NCI-H1930 (cell line): ENCODE data around the gene SPRR3.
"Not testable (repeated sequence)": the region's sequence is repeated elsewhere in the genome, so short reads cannot be mapped to it uniquely, and the experiment has no call there.

Experiments
- DNase-seq, 2 experiments: peaks; one replicate each; lab custom pipeline; 2025; lab: John Stamatoyannopoulos, UW

SPRR3 gene

DNA sequence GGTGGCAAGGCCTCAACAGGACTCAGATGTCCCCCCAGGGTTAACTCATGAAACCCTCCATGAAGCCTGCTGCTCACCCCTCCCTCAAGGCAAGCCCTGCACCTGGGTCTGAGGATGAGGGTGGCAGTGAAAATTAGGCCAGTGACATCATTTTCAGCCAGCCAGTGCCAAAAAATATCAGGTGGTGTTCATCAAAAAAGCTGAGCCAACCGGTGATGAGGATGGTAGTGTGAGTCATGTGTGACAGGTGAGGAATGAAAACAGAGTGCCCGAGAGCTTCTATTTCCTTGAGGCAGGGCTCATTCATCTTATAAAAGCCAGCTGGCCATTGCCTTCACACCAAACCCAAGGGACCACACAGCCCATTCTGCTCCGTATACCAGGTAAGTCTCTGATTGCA, 17.8 kb upstream of the SPRR3 start, which contains the start of gene SPRR1A:
TSS of gene SPRR1A (plus strand) at position 339 of the 400 bp plus-strand sequence. CDS start 1,150 bp downstream, outside the sequence.
- DNase-seq, result no peak

DNA sequence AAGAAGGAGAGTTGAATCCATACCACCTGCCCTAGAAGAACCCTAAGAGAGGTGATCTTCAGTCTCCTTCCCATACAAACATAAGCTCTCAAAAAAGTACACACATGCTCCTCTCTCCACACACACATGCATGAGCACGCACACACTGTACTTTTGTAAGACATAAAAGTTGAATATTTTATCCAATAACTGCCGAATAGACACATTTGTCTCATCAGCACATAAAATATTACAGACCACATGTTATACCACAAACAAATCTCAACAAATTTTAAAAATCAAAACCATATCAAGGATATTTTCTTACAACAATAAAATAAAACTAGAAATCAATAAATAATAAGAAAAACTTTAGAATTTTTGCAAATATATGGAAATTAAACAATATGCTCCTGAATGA, 15.0 kb upstream of the SPRR3 start:
- DNase-seq, result no peak

DNA sequence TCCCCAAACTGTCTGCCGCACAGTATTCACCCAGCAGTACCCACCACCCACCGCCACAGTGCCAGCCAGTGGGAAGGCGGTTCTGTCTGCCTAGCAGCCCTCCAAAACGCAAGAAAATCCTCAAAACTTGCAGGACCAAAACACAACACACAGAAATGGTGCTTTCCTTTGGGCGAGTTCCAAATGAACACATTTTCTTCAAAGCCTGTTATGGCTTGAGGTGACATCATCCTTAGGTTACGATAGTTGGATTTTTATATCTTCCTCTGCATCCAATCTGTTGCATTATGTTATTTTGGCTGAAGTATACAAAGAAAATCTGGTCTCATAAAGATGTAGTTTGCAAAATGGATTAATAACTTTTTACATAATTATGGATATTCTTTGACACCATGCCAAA, 8.4 kb upstream of the SPRR3 start:
- DNase-seq, result no peak

DNA sequence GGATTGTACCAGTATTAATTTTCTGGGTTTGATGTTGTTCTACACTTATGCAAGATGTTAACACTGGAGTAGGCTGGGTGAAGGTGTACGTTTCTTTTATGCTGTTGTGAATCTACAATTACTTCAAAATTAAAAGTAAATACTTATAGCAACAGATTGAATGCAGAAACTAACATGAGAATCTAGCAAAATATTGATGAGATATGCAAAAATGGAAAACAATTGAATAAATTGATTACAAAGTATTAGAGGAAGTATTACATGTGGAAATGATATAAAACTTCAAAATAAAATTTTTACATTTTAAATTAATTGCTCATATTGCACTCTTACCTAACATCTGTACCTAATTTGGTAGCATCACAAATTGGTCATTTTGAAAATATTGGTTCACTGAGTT, 5.7 kb upstream of the SPRR3 start:
- DNase-seq, result no peak

DNA sequence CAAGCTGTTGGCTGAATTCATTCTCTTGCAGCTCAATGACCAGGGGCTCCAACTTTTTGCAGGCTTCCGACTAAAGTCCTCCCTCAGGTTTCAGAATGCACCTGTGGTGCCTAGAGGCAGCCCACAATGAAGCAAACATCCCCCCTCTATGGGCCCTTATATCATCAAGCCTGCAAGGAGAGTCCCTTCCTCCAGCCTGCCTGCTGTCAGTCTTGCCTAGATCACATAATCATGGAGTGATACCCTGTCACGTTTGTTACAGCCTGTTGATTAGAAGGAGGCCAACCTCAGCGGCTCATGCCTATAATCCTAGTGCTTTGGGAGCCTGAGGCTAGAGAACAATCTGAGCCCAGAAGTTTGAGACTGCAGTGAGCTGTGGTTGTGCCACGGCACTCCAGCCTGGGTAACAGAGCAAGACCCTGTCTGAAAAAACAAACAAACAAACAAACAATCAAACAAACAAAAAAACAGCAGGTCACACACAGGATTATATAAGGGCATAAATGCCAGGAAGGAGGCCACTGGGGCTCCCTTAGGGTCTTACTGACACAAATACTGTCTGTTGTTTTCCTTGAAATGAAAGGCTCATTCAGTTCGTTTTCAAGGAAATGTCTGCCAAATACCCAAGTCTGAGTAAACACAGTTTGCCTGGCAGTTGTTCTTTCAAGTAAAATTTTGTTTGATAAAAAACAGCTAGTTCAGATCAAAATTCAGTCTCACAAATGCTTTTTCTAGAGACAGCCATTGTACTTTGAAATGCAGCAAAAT, 4.7 kb upstream of the SPRR3 start:
- DNase-seq, result no peak

DNA sequence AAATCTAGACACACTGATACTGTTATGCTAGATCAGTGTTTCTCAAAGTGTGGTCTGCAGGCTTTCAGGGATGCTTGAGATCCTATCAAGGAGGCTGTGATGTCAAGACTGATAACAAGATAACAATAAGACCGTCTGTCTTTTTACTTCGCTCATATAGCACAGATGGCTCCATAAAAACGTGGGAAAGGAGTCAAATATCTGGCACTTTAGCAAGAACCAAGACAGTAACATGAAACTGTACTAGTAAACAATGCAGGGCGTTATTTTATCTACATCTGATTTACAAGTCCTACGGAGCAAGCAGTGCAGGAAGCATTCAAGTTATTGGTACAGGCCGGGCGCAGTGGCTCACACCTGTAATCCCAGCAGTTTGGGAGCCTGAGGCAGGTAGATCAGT, 3.6 kb upstream of the SPRR3 start:
- no peak for DNase-seq

DNA sequence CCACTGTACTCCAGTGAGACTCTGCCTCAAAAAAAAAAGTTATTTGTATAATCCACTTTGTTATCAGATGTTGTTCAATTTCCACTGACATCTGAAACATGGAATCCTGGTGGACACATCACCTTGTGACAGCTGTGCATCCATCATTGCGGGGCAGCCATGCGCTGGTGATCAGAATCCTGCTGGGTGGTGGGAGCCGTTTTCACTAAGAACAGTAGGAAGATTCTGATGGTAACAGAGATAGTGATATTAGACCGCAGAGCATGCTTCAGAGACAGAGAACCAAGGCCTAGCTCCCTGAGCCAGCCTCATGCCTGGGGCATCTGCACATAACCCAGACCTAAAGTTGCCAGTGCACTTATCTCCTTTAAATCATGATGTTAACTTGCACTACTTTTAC, 3.1 kb upstream of the SPRR3 start:
- no peak for DNase-seq

DNA sequence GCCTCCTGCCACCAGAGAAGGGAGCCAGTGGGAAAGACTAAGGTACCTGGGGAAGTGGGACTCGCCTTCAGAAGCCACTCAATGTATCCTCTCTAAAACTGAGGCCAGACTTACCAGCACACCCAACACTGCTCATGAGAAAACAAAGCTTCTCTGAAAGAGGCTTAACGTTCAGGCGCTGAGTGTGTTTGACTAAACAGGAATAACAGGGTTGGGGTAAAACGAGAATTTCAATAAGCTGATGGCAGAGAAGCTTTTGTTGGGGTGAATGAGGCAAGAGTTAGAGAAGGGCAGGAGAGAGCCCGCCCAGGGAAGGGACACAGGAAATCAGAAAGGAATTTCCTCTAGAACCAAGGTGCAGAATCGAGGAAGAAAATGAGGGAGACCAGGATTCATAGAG, 1.7 kb upstream of the SPRR3 start:
- no peak for DNase-seq

DNA sequence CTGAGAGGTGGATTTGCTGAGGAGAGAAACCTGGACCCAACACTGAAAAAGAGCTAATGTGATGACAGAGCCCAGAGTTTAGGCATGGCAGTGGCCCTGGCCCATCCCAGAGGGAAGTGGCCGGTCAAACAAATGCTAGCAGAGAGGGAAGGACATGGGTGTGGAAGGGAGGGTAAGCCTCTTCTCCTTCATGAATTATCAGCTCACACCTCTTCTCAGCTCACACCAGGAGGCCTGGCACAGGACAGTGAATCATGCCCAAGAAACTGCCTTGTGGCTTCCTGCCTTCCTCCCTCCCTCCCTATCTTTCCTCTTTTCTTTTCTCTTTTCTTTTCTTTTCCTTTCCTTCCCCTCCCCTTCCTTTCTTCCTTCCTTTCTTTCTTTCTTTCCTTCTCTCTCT, 1.3 kb upstream of the SPRR3 start:
- no peak for DNase-seq

DNA sequence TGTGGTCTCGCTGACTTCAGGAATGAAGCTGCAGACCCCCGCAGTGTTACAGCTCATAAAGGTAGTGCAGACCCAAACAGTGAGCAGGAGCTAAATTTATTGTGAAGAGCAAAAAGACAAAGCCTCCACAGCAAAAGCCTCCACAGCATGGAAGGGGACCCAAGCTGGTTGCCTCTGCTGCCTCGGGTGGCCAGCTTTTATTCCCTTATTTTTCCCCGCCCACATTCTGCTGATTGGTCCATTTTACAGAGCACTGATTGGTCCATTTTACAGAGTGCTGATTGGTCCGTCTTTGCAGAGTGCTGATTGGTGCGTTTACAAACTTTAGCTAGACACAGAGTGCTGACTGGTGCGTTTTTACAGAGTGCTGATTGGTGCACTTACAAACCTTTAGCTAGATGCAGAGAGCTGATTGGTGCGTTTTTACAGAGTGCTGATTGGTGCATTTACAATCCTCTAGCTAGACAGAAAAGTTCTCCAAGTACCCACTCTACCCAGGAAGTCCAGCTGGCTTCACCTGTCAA, 9.7 kb downstream of the SPRR3 start:
- DNase-seq, result not testable (repeated sequence)

DNA sequence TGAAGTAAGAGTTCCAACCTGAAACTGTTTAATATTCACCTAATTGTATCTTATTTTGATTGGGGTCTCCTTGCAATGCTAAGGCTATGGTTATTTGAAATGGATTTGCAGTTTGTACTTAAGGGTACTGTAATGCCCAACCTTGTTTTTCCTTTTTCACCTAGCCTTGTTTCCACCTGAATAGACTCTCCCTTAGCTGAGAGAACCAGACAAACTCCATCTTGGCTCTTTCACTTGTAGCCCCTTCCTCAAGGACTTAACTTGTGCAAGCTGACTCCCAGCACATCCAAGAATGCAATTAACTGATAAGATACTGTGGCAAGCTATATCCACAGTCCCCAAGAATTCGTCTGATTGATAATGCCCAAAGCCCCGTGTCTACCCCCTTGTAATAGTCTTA, 20.3 kb downstream of the SPRR3 start:
- not testable (repeated sequence) for DNase-seq

DNA sequence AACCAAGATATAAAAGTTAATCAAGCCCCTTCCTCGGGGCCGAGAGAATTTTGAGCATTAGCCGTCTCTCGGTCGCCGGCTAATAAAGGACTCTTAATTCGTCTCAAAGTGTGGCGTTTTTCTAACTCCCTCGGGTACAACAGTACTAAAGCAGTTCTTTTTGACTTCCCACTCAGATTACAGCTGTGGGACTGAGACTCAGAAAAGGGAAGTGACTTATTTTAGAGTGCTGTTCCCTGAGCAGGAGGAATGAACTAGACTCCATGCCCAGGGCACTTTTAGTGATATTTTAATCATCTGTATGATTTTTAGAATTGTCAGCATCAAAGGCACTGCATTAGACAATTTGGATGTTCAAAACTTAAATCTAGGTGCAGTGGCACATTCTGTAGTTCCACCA, 20.8 kb downstream of the SPRR3 start:
- not testable (repeated sequence) for DNase-seq

DNA sequence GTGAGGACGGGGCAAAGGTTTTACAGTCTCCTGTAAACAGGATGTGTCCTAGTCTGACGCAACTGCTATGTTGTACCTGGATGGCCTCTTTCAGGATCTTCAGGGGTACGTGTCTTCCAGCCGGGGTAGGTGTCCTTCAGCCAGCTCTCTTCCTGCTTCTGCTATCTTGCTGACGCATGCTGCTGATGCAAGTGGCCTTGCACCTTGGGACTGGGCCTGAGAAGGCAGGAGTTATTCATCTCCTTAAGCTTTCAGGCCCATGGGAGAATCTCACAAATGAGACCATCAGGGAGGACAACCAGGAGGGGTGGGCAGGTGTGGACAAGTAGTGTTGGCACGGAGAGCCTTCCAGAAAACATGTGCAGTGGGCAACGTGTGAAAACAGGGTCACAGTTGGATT, 21.6 kb downstream of the SPRR3 start:
- no peak for DNase-seq

DNA sequence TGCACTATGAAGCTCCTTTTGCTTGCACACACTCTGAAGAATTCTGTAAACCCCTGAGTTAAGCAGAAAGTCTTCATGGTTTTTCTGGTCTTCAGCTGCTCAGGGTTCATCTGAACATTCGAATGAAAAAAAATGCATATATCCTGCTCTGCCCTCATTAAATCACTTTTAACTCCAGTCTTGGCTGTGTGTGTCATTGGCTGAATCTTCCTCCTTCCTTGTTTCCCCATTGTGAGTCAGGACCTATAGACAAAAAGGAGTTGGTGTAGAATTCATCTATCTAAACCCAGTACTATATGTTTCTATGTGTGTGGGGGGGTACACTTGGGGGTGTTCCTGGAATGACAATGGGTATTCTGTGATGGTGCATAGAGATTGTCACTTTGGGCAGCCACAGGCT, 22.9 kb downstream of the SPRR3 start:
- DNase-seq, result no peak

DNA sequence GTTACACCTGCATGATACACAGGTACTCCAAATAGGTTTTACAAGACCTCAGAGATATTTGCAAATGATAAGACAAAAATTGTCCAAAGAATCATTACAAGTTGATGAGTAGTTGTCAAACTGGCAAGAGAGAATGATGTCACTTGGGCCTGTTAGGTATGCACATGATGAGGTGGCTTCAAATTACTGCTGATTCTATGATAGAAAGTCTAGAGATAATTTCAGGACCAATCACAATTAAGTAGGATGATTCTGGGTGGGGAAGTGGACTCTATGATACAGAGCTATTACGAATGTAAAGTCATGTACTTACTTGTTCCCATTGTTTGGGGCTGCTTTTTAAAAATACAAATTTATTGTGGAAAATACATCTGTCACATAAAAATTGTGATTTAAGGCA, 24.2 kb downstream of the SPRR3 start:
- no peak for DNase-seq

DNA sequence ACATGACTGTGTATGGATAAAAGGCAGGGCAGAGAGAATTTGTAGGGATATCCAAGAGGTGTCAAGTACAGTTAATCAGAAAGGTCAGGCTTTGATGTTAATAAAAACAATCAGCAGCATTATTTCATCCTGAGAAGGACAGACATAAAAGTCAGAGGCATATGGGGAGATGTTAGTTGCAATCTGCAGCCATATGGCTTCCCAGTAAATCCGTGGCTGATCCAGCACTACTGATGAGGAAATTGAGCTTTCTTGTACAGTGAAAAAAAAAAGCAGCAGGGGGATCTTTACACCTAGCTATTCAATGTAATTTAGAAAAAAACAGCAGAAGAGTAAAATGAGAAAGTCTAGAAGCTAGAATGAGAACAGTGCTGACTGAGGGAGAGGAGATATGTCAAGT, 27.2 kb downstream of the SPRR3 start:
- no peak for DNase-seq

DNA sequence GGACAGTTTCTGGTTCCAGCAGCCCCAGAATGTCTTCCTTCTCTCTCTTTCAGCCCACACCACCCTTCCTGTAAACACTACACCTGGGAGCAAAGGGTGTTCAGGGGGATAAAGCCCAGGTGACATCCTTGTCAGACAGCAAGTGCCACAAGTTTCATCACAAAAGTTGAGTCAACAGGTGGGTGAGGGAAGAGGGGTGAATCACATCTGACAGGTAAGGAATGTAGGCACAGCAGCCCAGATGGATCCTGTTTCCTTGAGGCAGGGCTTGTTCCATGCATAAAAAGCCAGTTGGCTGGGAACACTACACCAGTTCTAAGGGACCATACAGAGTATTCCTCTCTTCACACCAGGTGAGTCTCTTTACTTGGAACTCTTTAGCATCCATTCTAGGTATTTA, 29.3 kb downstream of the SPRR3 start, which contains the start of gene SPRR1B:
TSS of gene SPRR1B (plus strand) at position 309 of the 400 bp plus-strand sequence. CDS start 1,143 bp downstream, outside the sequence.
- DNase-seq, result no peak

DNA sequence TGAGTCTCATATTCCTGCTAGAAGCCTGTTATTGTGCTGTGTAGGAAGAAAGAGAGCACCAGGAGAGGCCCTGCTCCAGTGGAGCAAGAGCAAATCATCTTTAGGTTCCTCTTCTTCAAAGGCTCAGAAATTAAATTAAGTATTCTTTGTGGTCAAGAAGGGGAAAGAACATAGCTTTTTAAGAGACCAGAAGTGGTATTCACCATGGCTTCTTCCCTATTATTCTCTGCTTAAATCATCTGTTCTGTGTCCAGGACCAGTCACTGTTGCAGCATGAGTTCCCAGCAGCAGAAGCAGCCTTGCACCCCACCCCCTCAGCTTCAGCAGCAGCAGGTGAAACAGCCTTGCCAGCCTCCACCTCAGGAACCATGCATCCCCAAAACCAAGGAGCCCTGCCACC, 30.5 kb downstream of the SPRR3 start:
- no peak for DNase-seq

DNA sequence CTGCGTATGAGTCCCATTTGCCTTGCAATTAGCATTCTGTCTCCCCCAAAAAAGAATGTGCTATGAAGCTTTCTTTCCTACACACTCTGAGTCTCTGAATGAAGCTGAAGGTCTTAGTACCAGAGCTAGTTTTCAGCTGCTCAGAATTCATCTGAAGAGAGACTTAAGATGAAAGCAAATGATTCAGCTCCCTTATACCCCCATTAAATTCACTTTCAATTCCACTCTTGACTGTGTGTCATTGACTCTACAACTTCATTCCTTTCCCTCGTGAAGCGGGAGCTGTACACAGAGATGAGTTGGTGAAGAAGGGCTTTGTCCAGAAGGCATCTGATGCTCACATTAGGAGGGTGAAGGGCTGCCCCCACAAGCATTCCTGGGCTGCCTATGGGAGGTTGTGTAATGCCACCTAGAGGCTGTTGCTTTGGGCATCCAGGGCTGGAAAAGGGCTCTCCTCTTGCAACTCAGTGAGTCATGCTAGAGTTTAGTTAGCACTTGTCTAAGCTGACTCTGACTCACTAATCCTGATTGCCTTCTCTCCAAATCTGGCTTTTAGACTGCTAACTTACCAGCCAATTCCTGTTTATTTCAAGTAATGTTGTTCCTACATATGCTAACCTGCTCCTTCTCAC, 31.2 kb downstream of the SPRR3 start:
- DNase-seq, result no peak

DNA sequence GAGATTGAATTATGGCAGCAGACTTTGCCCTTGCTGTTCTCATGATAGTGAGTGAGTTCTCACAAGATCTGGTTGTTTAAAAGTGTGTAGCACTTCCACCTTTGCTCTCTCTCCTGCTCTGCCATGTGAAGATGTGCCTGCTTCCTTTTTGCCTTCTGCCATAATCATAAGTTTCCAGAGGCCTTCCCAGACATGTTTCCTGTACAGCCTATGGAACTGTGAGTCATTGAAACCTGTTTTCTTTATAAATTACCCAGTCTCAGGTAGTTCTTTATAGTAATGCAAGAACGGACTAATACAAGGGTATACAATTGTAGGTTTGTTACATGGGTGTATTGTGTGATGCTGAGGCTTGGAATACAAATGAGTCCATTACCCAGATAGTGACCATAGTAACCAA, 33.7 kb downstream of the SPRR3 start:
- no peak for DNase-seq

DNA sequence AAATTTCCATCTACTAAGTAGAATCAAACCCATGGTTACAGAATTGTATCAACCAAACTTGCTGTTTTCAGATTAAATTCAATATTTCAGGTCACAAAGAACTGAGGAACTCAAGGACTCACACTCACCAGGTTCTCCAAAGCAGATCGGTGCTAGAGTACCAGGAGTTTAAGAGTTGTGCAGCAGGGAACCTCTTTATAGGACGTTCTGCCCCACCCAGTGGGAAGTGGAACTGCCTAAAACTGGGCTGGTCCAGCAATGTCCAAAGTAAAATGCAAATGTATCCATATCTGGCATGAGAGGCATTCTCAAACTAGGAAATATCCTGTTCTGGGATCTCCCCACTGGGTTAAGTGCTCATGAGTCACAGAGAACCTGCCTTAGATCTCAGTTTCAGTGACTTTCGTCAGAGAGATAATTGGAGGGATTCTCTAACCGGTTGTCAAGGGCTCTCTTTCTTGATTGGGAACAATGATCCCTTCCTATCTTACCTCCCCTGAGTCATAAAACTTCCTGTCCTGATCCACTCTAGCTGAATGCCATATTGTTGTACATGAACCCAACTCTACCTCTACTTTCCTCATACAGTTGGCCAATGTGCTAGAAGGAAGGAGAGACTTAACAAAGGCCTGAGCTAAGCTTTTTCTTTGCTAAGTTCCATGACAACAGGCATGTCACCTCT, 39.5 kb downstream of the SPRR3 start, which contains the start of gene SPRR2D:
TSS of gene SPRR2D (minus strand) at position 171 of the 682 bp plus-strand sequence. CDS start 774 bp downstream, outside the sequence.
- no peak for DNase-seq

DNA sequence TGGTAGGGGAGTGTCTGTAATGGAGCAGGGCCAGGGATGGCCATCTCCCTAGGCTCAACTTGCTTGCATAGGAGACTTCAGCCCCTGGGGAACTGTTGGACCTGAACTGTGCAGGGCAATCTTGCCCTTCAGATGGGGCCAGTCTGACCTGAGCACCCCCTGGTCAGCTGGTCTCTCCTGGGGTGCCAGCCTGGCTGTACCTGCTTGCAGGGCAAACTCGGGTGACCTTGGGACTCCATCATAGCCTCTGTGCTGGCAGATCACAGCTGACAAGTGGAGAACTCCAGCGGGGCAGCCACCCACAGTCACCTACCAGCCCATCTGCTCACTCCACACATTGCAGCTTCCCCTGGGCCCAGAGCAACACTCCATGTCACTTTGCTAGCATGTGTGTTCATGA, 47.7 kb downstream of the SPRR3 start:
- no peak for DNase-seq
